H4 (cell line): ENCODE results near the gene MLXIPL. TPM values are rescaled to one million over a fixed set of nuclear protein-coding genes. Genes with fewer than 3 reads are reported as not detected.
"Not testable (repeated sequence)": the region's sequence is repeated elsewhere in the genome, so short reads cannot be mapped to it uniquely, and the experiment has no call there.

Source experiments
- DNase-seq: peaks from one replicate; pipeline ENCODE4 v3.0.0-alpha.2; 2015; ENCODE audit warnings: low spot score
- total RNA-seq: library from RNA; depleted of rRNA; stranded (reverse); fragments of >200 nt; shearing (Covaris generic); gene quantifications from 2 replicates; pipeline ENCODE4 v1.2.3, GENCODE V29; 2014

The MLXIPL gene
- total RNA-seq, 1 experiment from 2014 or later = not detected

GRCh38 chr7:73646785-73647724, 22.7 kb upstream of the MLXIPL start:
- no peak for DNase-seq

- no peak for DNase-seq
These were observed 21.4 kb upstream of the MLXIPL start for GRCh38 chr7:73645643-73646174.

GRCh38 chr7:73644688-73645286, 20.5 kb upstream of the MLXIPL start:
- DNase-seq = no peak

GRCh38 chr7:73642834-73643233, 18.5 kb upstream of the MLXIPL start:
- DNase-seq = no peak

GRCh38 chr7:73638911-73639310, 14.6 kb upstream of the MLXIPL start:
- DNase-seq = no peak

GRCh38 chr7:73635428-73636200, 11.3 kb upstream of the MLXIPL start:
- DNase-seq = no peak

GRCh38 chr7:73633844-73634243, 9.5 kb upstream of the MLXIPL start:
- no peak for DNase-seq

GRCh38 chr7:73633323-73633722, 9.0 kb upstream of the MLXIPL start:
- DNase-seq = no peak

GRCh38 chr7:73631558-73631957, 7.2 kb upstream of the MLXIPL start:
- no peak for DNase-seq

GRCh38 chr7:73628504-73628903, 4.2 kb upstream of the MLXIPL start:
- DNase-seq = no peak

GRCh38 chr7:73626814-73627213, 2.5 kb upstream of the MLXIPL start:
- no peak for DNase-seq

- no peak for DNase-seq
These were observed 954 bp upstream of the MLXIPL start for GRCh38 chr7:73625276-73625675.

- DNase-seq = no peak
These were observed 313 bp upstream of the MLXIPL start for GRCh38 chr7:73624669-73625001.

GRCh38 chr7:73622909-73623797, 1.2 kb downstream of the MLXIPL start:
- DNase-seq = no peak

- DNase-seq = no peak
These were observed 1.8 kb downstream of the MLXIPL start for GRCh38 chr7:73622527-73622908.

- DNase-seq = no peak
These were observed 2.9 kb downstream of the MLXIPL start for GRCh38 chr7:73621168-73622063.

GRCh38 chr7:73619394-73619793, 4.9 kb downstream of the MLXIPL start:
- not testable (repeated sequence) for DNase-seq

GRCh38 chr7:73618538-73618937, 5.8 kb downstream of the MLXIPL start:
- no peak for DNase-seq

- not testable (repeated sequence) for DNase-seq
These were observed 6.8 kb downstream of the MLXIPL start for GRCh38 chr7:73617520-73617919.

GRCh38 chr7:73615886-73616285, 8.4 kb downstream of the MLXIPL start:
- no peak for DNase-seq
